WI38 (cell line): ENCODE data around the gene RBP2.

Experiments
- H3K4me3 ChIP-seq: 2 replicates; pipeline ENCODE4 v1.5.1; 2011; ENCODE audit warnings: low read depth, mild to moderate bottlenecking, control low read depth, low read length
- CTCF ChIP-seq: IDR thresholded peaks from 2 replicates; pipeline ENCODE4 v1.5.1; 2012; ENCODE audit warnings: low read depth, mild to moderate bottlenecking, control low read depth, low read length

RBP2 gene

GRCh38 chr3:139434764-139435307, 41.5 kb downstream of the RBP2 start:
- no peak for TF ChIP-seq CTCF
- no peak overlapping the region for H3K4me3 ChIP-seq

- no peak for TF ChIP-seq CTCF
- no peak overlapping the region for H3K4me3 ChIP-seq
Observed at GRCh38 chr3:139434228-139434627, 42.1 kb downstream of the RBP2 start.

GRCh38 chr3:139433089-139433488, 43.2 kb downstream of the RBP2 start:
- H3K4me3 ChIP-seq = no peak overlapping the region
- no peak for TF ChIP-seq CTCF

- no peak for TF ChIP-seq CTCF
- no peak overlapping the region for H3K4me3 ChIP-seq
Observed at GRCh38 chr3:139430493-139430892, 45.8 kb downstream of the RBP2 start.

- H3K4me3 ChIP-seq = no peak overlapping the region
- TF ChIP-seq CTCF = peak; percentile 52
Observed at GRCh38 chr3:139427283-139428060, 48.8 kb downstream of the RBP2 start.

GRCh38 chr3:139425745-139426400, 50.4 kb downstream of the RBP2 start:
- no peak overlapping the region for H3K4me3 ChIP-seq
- no peak for TF ChIP-seq CTCF

- H3K4me3 ChIP-seq = no peak overlapping the region
- no peak for TF ChIP-seq CTCF
Observed at GRCh38 chr3:139423232-139423631, 53.1 kb downstream of the RBP2 start.
